Large intestine (tissue), 3 donors: ENCODE measurements around the gene ACTN1. TPM values are rescaled to one million over a fixed set of nuclear protein-coding genes. Genes with fewer than 3 reads are reported as not detected.

ENCODE experiments used
- DNase-seq, 2 donors: peaks; one replicate each; pipeline versions ENCODE4 v3.0.0 to v3.0.0-alpha.2; 2013
- H3K27ac ChIP-seq: one replicate; pipeline ENCODE4 v1.5.1; 2013; ENCODE audit warnings: low read length
- H3K27me3 ChIP-seq: 2 replicates; pipeline ENCODE4 v1.6.1; 2013; ENCODE audit warnings: low read length; ENCODE audit not compliant: control insufficient read depth, insufficient read depth
- H3K36me3 ChIP-seq: 2 replicates; pipeline ENCODE4 v1.6.1; 2013; ENCODE audit warnings: low read length; ENCODE audit not compliant: control insufficient read depth, insufficient read depth
- H3K4me1 ChIP-seq: one replicate; pipeline ENCODE4 v1.6.1; 2013; ENCODE audit warnings: low read length; ENCODE audit not compliant: control insufficient read depth, insufficient read depth
- H3K4me3 ChIP-seq: one replicate; pipeline ENCODE4 v1.5.1; 2013; ENCODE audit warnings: low read length
- H3K9me3 ChIP-seq: one replicate; pipeline ENCODE4 v1.6.1; 2013; ENCODE audit warnings: mild to moderate bottlenecking, low read depth, low read length, moderate library complexity; ENCODE audit not compliant: control insufficient read depth
- WGBS: methylation state at CpG from one replicate; pipeline ENCODE4 v1.1.5; 2013; ENCODE audit warnings: low lambda C conversion rate; ENCODE audit not compliant: insufficient coverage; 5-methylcytosine and 5-hydroxymethylcytosine counted together
- polyA plus RNA-seq: library from polyadenylated mRNA; unstranded; fragments of 120-200 nt; gene quantifications from one replicate; pipeline ENCODE4 v1.2.1, GENCODE V29; 2013

Gene ACTN1
- polyA plus RNA-seq, 1 donor, result 120 TPM

DNA sequence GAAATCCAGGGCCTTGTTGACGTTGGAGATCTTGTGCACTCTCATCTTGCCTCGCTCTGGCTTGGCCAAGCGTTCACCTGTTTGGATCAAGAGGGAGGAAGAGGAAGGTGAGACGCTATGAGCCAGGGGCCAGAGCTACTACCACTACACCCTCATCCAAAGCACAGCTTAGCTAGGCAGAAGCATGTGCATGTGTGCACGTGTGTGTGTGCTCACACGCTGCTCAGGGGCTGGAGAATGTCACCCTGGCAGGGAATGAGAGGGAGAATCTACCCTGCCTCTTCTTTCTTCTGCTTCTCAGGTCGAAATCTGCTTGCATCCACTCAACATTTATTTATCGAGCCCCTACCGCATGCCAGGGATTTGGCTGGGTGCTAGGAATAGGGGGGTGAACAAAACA is 58.1 kb downstream of the ACTN1 start:
- H3K4me3 ChIP-seq, result no peak overlapping the region
- H3K36me3 ChIP-seq, result peaks cover 60% of the 10 kb centered on the region
- no peak overlapping the region for H3K27ac ChIP-seq
- WGBS, result no CpG with 5 or more reads among the region's 9 CpGs
- no peaks in the 10 kb centered on the region for H3K9me3 ChIP-seq
- no peaks in the 10 kb centered on the region for H3K27me3 ChIP-seq
- DNase-seq, result no peak
- peaks cover 26% of the 10 kb centered on the region for H3K4me1 ChIP-seq

- no peak for DNase-seq
- H3K27me3 ChIP-seq, result no peaks in the 10 kb centered on the region
- peaks cover 53% of the 10 kb centered on the region for H3K36me3 ChIP-seq
- 80% methylated on average over 1 of the region's 8 CpGs for WGBS
- H3K4me3 ChIP-seq, result no peak overlapping the region
- no peaks in the 10 kb centered on the region for H3K9me3 ChIP-seq
- peaks cover 27% of the 10 kb centered on the region for H3K4me1 ChIP-seq
- H3K27ac ChIP-seq, result no peak overlapping the region
Observed at GRCh38 chr14:68919129-68919927, 59.8 kb downstream of the ACTN1 start.

GRCh38 chr14:68918612-68919011 is 60.5 kb downstream of the ACTN1 start:
- WGBS, result 100% methylated on average over 2 of the region's 10 CpGs
- no peak overlapping the region for H3K27ac ChIP-seq
- peaks cover 46% of the 10 kb centered on the region for H3K36me3 ChIP-seq
- peaks cover 27% of the 10 kb centered on the region for H3K4me1 ChIP-seq
- no peak overlapping the region for H3K4me3 ChIP-seq
- no peak for DNase-seq
- no peaks in the 10 kb centered on the region for H3K9me3 ChIP-seq
- no peaks in the 10 kb centered on the region for H3K27me3 ChIP-seq

- no peaks in the 10 kb centered on the region for H3K27me3 ChIP-seq
- H3K4me3 ChIP-seq, result no peak overlapping the region
- H3K9me3 ChIP-seq, result no peaks in the 10 kb centered on the region
- DNase-seq, result peak in 1 of 2 donors; percentile 50
- peaks cover 47% of the 10 kb centered on the region for H3K36me3 ChIP-seq
- no CpG with 5 or more reads among the region's 11 CpGs for WGBS
- no peak overlapping the region for H3K27ac ChIP-seq
- H3K4me1 ChIP-seq, result peaks cover 15% of the 10 kb centered on the region
Observed at GRCh38 chr14:68916358-68916941, 62.7 kb downstream of the ACTN1 start.

- WGBS, result no CpG with 5 or more reads among the region's 3 CpGs
- H3K36me3 ChIP-seq, result peaks cover 50% of the 10 kb centered on the region
- H3K4me3 ChIP-seq, result no peak overlapping the region
- peaks cover 15% of the 10 kb centered on the region for H3K4me1 ChIP-seq
- H3K27me3 ChIP-seq, result no peaks in the 10 kb centered on the region
- no peak for DNase-seq
- H3K27ac ChIP-seq, result no peak overlapping the region
- H3K9me3 ChIP-seq, result no peaks in the 10 kb centered on the region
Observed at GRCh38 chr14:68913516-68913915, 65.6 kb downstream of the ACTN1 start.

DNA sequence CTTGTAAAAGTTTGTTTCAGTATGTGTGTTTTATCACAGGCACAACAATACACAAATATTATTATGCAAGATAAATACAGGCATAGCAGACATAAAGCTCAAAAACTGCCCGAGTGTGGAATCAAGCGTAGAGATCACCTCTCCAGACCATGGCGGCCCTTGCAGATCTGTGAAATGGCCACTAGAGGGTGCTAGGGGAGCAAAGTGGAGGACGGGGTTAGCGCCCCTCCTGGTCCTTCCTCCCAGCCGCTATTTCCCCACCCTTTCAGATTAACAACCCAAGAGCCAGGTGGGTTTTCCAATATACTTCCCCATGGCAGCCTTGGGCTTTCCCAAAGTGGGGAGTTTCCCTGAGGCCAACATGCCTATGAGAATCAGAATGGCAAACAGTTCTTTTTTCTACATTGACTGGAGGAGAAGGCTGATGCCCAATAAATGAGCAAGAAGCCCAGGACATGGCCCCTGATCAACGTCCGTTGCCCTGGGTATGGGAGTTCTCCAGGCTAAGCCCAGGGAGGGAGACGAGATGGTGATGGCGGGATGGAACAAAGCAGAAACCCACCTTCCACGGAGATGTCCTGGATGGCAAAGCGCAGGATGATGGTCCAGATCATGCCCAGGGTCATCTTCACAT is 67.4 kb downstream of the ACTN1 start:
- H3K9me3 ChIP-seq, result no peaks in the 10 kb centered on the region
- DNase-seq, result peak; percentile 59 to 61
- peaks cover 11% of the 10 kb centered on the region for H3K4me1 ChIP-seq
- H3K27ac ChIP-seq, result no peak overlapping the region
- H3K27me3 ChIP-seq, result no peaks in the 10 kb centered on the region
- no peak overlapping the region for H3K4me3 ChIP-seq
- peaks cover 44% of the 10 kb centered on the region for H3K36me3 ChIP-seq
- 80% methylated on average over 2 of the region's 12 CpGs for WGBS

DNA sequence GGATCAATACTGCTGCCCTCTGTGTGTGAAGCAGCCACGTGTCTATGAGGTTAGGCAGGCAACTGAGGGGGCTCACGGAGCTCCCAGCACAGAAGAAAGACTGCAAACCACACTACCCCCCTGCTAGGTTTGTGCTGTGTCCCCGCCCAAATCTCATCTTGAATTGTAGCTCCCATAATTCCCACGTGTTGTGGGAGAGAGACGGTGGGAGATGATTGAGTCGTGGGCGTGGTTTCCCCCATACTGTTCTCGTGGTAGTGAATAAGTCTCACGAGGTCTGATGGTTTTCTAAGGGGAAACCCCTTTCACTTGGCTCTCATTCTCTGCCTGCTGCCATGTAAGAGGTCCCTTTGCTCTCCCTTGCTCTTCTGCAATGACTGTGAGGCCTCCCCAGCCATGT is 68.6 kb downstream of the ACTN1 start:
- 80% methylated on average over 1 of the region's 9 CpGs for WGBS
- Histone ChIP-seq H3K4me3 (no peak overlapping the region), H3K27me3 (no peaks in the 10 kb centered on the region), H3K36me3 (peaks cover 52% of the 10 kb centered on the region), H3K9me3 (no peaks in the 10 kb centered on the region), H3K27ac (no peak overlapping the region), H3K4me1 (peaks cover 3% of the 10 kb centered on the region)
- DNase-seq, result no peak

GRCh38 chr14:68908803-68909202 is 70.3 kb downstream of the ACTN1 start:
- no CpG with 5 or more reads among the region's 5 CpGs for WGBS
- H3K36me3 ChIP-seq, result peaks cover 63% of the 10 kb centered on the region
- peaks cover 3% of the 10 kb centered on the region for H3K4me1 ChIP-seq
- H3K27ac ChIP-seq, result no peak overlapping the region
- DNase-seq, result no peak
- no peaks in the 10 kb centered on the region for H3K27me3 ChIP-seq
- H3K9me3 ChIP-seq, result no peaks in the 10 kb centered on the region
- no peak overlapping the region for H3K4me3 ChIP-seq

DNA sequence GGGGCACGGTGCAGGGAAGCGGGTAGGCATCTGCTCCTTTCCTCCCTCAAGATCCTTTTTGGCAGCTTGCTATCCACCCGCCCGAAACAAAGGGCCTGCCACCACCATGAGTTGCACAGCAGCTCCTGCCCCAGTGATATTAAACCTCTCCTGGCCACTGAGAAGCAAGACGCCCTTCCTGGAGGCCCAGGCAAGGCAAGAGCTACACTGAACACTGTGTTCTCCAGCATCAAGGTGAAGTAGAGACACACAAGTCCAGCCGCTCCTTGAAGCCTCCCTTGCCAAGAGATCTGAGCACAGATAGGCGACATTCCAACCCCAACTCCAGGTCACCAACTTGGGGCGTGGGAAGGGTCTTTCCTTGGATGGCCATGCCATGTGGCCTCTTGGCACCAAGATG is 70.9 kb downstream of the ACTN1 start:
- no peak overlapping the region for H3K27ac ChIP-seq
- H3K9me3 ChIP-seq, result no peaks in the 10 kb centered on the region
- peaks cover 3% of the 10 kb centered on the region for H3K4me1 ChIP-seq
- H3K4me3 ChIP-seq, result no peak overlapping the region
- H3K36me3 ChIP-seq, result peaks cover 66% of the 10 kb centered on the region
- no peak for DNase-seq
- H3K27me3 ChIP-seq, result no peaks in the 10 kb centered on the region
- no CpG with 5 or more reads among the region's 8 CpGs for WGBS

DNA sequence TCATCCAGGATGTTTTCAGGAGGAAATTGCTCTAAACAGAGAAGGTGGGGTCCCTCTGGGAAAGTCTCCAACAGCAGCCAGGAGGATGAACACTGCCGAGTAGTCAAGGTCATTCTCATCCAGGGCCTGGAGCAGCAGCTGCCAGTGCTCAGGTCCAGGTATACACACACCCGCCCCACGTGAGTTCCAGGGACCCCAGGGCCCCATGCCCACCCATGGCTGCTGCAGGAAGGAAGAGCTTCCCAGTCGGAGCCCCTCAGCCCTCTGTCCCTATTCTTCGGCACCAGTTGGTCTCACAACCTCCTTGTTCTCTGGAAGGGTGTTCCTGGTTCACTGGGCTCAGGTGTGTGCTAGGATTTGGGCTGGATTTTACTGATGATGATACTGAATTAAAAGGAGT is 72.7 kb downstream of the ACTN1 start:
- Histone ChIP-seq H3K27ac (no peak overlapping the region), H3K27me3 (no peaks in the 10 kb centered on the region), H3K4me1 (no peaks in the 10 kb centered on the region), H3K9me3 (no peaks in the 10 kb centered on the region), H3K36me3 (peaks cover 72% of the 10 kb centered on the region), H3K4me3 (no peak overlapping the region)
- WGBS, result no CpG with 5 or more reads among the region's 5 CpGs
- no peak for DNase-seq
